ENCODE data around the gene GH1. TPM values are rescaled to one million over a fixed set of nuclear protein-coding genes. Genes with fewer than 3 reads are reported as not detected.

Gene GH1
- total and polyA plus RNA-seq, 4 donors = not detected

DNA sequence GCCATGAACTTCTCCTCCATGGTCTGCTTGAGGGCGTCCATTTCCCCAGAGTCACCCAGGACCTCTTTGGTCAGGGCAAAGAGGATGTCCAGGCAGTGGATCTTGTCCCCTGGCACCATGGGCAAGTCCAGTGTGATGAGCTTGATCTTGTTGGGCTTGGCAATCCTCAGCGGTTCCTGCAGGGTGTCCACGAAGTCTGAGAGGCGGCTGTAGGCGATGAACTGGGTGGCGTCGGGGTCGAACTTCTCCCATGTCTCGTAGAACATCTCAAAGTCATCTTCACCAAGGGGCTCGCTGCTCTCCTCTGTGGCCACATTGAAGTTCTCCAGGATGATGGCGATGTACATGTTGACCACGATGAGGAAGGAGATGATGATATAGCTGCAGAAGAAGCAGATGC is 22.5 kb upstream of the GH1 start:
- no peaks in the 10 kb centered on the region for H3K4me1 ChIP-seq (ENCODE audit: control insufficient read depth in 4 of 4, insufficient read depth in 4 of 4, low read length in 3 of 4)
- H3K4me3 ChIP-seq (ENCODE audit: low read depth in 1 of 3, low read length in 3 of 3) = no peak overlapping the region
- TF ChIP-seq, protein P1, sequence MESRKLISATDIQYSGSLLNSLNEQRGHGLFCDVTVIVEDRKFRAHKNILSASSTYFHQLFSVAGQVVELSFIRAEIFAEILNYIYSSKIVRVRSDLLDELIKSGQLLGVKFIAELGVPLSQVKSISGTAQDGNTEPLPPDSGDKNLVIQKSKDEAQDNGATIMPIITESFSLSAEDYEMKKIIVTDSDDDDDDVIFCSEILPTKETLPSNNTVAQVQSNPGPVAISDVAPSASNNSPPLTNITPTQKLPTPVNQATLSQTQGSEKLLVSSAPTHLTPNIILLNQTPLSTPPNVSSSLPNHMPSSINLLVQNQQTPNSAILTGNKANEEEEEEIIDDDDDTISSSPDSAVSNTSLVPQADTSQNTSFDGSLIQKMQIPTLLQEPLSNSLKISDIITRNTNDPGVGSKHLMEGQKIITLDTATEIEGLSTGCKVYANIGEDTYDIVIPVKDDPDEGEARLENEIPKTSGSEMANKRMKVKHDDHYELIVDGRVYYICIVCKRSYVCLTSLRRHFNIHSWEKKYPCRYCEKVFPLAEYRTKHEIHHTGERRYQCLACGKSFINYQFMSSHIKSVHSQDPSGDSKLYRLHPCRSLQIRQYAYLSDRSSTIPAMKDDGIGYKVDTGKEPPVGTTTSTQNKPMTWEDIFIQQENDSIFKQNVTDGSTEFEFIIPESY (IDR thresholded peaks at IDR 0.05) = no peak
- no peak for TF ChIP-seq RAD21 (IDR thresholded peaks at IDR 0.05)
- TF ChIP-seq, protein P2, sequence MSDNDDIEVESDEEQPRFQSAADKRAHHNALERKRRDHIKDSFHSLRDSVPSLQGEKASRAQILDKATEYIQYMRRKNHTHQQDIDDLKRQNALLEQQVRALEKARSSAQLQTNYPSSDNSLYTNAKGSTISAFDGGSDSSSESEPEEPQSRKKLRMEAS (IDR thresholded peaks at IDR 0.05) = no peak
- TF ChIP-seq GABPA (IDR thresholded peaks at IDR 0.05 in 1 of 2, conservative IDR thresholded peaks at IDR 0.05 in 1 of 2) = no peak
- no peak for TF ChIP-seq HNF4G (IDR thresholded peaks at IDR 0.05)
- TF ChIP-seq, protein P3, sequence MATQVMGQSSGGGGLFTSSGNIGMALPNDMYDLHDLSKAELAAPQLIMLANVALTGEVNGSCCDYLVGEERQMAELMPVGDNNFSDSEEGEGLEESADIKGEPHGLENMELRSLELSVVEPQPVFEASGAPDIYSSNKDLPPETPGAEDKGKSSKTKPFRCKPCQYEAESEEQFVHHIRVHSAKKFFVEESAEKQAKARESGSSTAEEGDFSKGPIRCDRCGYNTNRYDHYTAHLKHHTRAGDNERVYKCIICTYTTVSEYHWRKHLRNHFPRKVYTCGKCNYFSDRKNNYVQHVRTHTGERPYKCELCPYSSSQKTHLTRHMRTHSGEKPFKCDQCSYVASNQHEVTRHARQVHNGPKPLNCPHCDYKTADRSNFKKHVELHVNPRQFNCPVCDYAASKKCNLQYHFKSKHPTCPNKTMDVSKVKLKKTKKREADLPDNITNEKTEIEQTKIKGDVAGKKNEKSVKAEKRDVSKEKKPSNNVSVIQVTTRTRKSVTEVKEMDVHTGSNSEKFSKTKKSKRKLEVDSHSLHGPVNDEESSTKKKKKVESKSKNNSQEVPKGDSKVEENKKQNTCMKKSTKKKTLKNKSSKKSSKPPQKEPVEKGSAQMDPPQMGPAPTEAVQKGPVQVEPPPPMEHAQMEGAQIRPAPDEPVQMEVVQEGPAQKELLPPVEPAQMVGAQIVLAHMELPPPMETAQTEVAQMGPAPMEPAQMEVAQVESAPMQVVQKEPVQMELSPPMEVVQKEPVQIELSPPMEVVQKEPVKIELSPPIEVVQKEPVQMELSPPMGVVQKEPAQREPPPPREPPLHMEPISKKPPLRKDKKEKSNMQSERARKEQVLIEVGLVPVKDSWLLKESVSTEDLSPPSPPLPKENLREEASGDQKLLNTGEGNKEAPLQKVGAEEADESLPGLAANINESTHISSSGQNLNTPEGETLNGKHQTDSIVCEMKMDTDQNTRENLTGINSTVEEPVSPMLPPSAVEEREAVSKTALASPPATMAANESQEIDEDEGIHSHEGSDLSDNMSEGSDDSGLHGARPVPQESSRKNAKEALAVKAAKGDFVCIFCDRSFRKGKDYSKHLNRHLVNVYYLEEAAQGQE (IDR thresholded peaks at IDR 0.05) = no peak
- no peak for TF ChIP-seq EGR1 (IDR thresholded peaks at IDR 0.05; ENCODE audit: low read depth in 2 of 2)
- TF ChIP-seq, protein P4, sequence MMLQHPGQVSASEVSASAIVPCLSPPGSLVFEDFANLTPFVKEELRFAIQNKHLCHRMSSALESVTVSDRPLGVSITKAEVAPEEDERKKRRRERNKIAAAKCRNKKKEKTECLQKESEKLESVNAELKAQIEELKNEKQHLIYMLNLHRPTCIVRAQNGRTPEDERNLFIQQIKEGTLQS (IDR thresholded peaks at IDR 0.05) = no peak
- TF ChIP-seq TAF1 (conservative IDR thresholded peaks at IDR 0.05) = no peak
- TF ChIP-seq, protein P5, sequence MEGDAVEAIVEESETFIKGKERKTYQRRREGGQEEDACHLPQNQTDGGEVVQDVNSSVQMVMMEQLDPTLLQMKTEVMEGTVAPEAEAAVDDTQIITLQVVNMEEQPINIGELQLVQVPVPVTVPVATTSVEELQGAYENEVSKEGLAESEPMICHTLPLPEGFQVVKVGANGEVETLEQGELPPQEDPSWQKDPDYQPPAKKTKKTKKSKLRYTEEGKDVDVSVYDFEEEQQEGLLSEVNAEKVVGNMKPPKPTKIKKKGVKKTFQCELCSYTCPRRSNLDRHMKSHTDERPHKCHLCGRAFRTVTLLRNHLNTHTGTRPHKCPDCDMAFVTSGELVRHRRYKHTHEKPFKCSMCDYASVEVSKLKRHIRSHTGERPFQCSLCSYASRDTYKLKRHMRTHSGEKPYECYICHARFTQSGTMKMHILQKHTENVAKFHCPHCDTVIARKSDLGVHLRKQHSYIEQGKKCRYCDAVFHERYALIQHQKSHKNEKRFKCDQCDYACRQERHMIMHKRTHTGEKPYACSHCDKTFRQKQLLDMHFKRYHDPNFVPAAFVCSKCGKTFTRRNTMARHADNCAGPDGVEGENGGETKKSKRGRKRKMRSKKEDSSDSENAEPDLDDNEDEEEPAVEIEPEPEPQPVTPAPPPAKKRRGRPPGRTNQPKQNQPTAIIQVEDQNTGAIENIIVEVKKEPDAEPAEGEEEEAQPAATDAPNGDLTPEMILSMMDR (IDR thresholded peaks at IDR 0.05; ENCODE audit: low read depth, low read length, missing input control) = no peak
- TF ChIP-seq SP1 (IDR thresholded peaks at IDR 0.05) = no peak
- TF ChIP-seq RXRA (IDR thresholded peaks at IDR 0.05) = no peak
- no peak for TF ChIP-seq FOXA2 (IDR thresholded peaks at IDR 0.05)
- TF ChIP-seq JUND (IDR thresholded peaks at IDR 0.05) = no peak
- TF ChIP-seq HNF4A (conservative IDR thresholded peaks at IDR 0.05) = no peak
- no peak for TF ChIP-seq FOXA1 (IDR thresholded peaks at IDR 0.05)
- no peak for TF ChIP-seq YY1 (IDR thresholded peaks at IDR 0.05)
- TF ChIP-seq NR2F2 (IDR thresholded peaks at IDR 0.05) = no peak
- no peak overlapping the region for H3K27ac ChIP-seq (ENCODE audit: low read depth in 1 of 2, low read length in 2 of 2)
- no peak for DNase-seq (ENCODE audit: low spot score)
- no peaks in the 10 kb centered on the region for H3K27me3 ChIP-seq (ENCODE audit: control insufficient read depth in 4 of 4, insufficient read depth in 4 of 4, low read length in 3 of 4)
- no peak overlapping the region for H3K9ac ChIP-seq (ENCODE audit: low read depth in 1 of 2, low read length in 2 of 2)
- H3K9me3 ChIP-seq (ENCODE audit: control insufficient read depth in 4 of 4, low read length in 3 of 4) = no peaks in the 10 kb centered on the region
- H3K36me3 ChIP-seq (ENCODE audit: control insufficient read depth in 4 of 4, insufficient read depth in 3 of 4, low read depth in 1 of 4, low read length in 3 of 4) = no peaks in the 10 kb centered on the region
- 93% methylated on average over 12 of the region's 12 CpGs for WGBS
